Measurements from ENCODE around the gene GSS.

GSS gene

DNA sequence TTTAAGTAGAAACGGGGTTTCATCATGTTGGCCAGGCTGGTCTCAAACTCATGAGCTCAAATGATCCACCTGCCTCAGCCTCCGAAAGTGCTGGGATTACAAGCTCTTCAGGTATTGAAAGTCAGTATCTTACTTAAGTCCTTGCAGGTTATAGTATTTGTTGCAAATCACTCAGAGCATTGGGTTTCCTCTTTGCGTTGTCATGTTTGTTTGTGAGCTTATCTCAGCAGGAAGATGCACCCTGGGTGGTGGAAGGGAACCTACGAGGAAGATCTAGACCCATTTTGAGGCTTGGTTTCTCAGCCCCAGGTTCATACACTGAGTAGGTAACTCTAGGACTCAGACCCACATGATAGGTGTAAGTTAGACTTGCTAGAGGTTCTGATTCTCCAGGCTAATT is 18.6 kb upstream of the GSS start:
- Histone ChIP-seq H3K23ac (ENCODE audit: low read length in 2 of 2) (no peak overlapping the region), H3K14ac (ENCODE audit: low read length in 2 of 2) (no peak overlapping the region), H2BK15ac (ENCODE audit: low read depth, poor library complexity, severe bottlenecking) (no peak overlapping the region), H2AK5ac (ENCODE audit: low read length, severe bottlenecking) (no peak overlapping the region), H3K79me1 (replicated peaks; ENCODE audit: low read length, poor library complexity, severe bottlenecking) (no peaks in the 10 kb centered on the region), H3K4me3 (ENCODE audit: insufficient read depth in 1 of 2, low read depth in 1 of 2, low read length in 2 of 2) (no peak overlapping the region), H2BK120ac (ENCODE audit: low read depth, low read length) (no peak overlapping the region), H3K4me1 (ENCODE audit: control insufficient read depth, insufficient read depth, low read depth, low read length) (no peaks in the 10 kb centered on the region), H3K9ac (ENCODE audit: low read length) (no peak overlapping the region), H3K36me3 (ENCODE audit: control insufficient read depth in 1 of 2, insufficient read depth in 2 of 2, low read depth in 1 of 2, low read length in 2 of 2) (no peaks in the 10 kb centered on the region), H3K9me3 (ENCODE audit: control insufficient read depth, low read length) (no peaks in the 10 kb centered on the region), H3K4me2 (ENCODE audit: low read length, poor library complexity, severe bottlenecking) (no peak overlapping the region), H3K18ac (ENCODE audit: low read depth in 1 of 2, low read length in 2 of 2) (no peak overlapping the region), H3K4ac (ENCODE audit: low read depth in 1 of 2, low read length in 2 of 2) (no peak overlapping the region), H2BK5ac (ENCODE audit: low read depth, low read length, poor library complexity, severe bottlenecking) (no peak overlapping the region), H4K8ac (ENCODE audit: low read length) (no peak overlapping the region), H2AFZ (ENCODE audit: low read depth, low read length) (no peak overlapping the region), H3K27ac (ENCODE audit: low read length, poor library complexity, severe bottlenecking) (no peak overlapping the region), H2BK12ac (ENCODE audit: low read length in 2 of 2) (no peak overlapping the region), H4K91ac (ENCODE audit: low read length) (no peak overlapping the region), H3K27me3 (ENCODE audit: control insufficient read depth in 1 of 2, insufficient read depth in 1 of 2, low read length in 2 of 2) (peaks cover 12 to 42% of the 10 kb centered on the region in 2 experiments)
- DNase-seq = no peak
- WGBS = 65% methylated on average over 4 of the region's 4 CpGs

- DNase-seq = no peak
- no peaks in the 10 kb centered on the region for H3K4me1 ChIP-seq (ENCODE audit: control insufficient read depth, insufficient read depth, low read depth, low read length)
- no peak overlapping the region for H2AK5ac ChIP-seq (ENCODE audit: low read length, severe bottlenecking)
- H3K18ac ChIP-seq (ENCODE audit: low read depth in 1 of 2, low read length in 2 of 2) = no peak overlapping the region
- no peak overlapping the region for H4K8ac ChIP-seq (ENCODE audit: low read length)
- no peak overlapping the region for H3K4ac ChIP-seq (ENCODE audit: low read depth in 1 of 2, low read length in 2 of 2)
- no peak overlapping the region for H2BK15ac ChIP-seq (ENCODE audit: low read depth, poor library complexity, severe bottlenecking)
- H3K27ac ChIP-seq (ENCODE audit: low read length, poor library complexity, severe bottlenecking) = no peak overlapping the region
- H2AFZ ChIP-seq (ENCODE audit: low read depth, low read length) = no peak overlapping the region
- no peak overlapping the region for H2BK5ac ChIP-seq (ENCODE audit: low read depth, low read length, poor library complexity, severe bottlenecking)
- peaks cover 4 to 28% of the 10 kb centered on the region in 2 experiments for H3K27me3 ChIP-seq (ENCODE audit: control insufficient read depth in 1 of 2, insufficient read depth in 1 of 2, low read length in 2 of 2)
- no peaks in the 10 kb centered on the region for H3K79me1 ChIP-seq (replicated peaks; ENCODE audit: low read length, poor library complexity, severe bottlenecking)
- no peak overlapping the region for H2BK12ac ChIP-seq (ENCODE audit: low read length in 2 of 2)
- H3K4me3 ChIP-seq (ENCODE audit: insufficient read depth in 1 of 2, low read depth in 1 of 2, low read length in 2 of 2) = no peak overlapping the region
- no peak overlapping the region for H3K9ac ChIP-seq (ENCODE audit: low read length)
- no peak overlapping the region for H3K14ac ChIP-seq (ENCODE audit: low read length in 2 of 2)
- H2BK120ac ChIP-seq (ENCODE audit: low read depth, low read length) = no peak overlapping the region
- H3K23ac ChIP-seq (ENCODE audit: low read length in 2 of 2) = no peak overlapping the region
- H4K91ac ChIP-seq (ENCODE audit: low read length) = no peak overlapping the region
- no peaks in the 10 kb centered on the region for H3K36me3 ChIP-seq (ENCODE audit: control insufficient read depth in 1 of 2, insufficient read depth in 2 of 2, low read depth in 1 of 2, low read length in 2 of 2)
- H3K9me3 ChIP-seq (ENCODE audit: control insufficient read depth, low read length) = no peaks in the 10 kb centered on the region
- H3K4me2 ChIP-seq (ENCODE audit: low read length, poor library complexity, severe bottlenecking) = no peak overlapping the region
- WGBS = 74% methylated on average over 10 of the region's 10 CpGs
Measured at GRCh38 chr20:34971561-34972235, 16.1 kb upstream of the GSS start.

DNA sequence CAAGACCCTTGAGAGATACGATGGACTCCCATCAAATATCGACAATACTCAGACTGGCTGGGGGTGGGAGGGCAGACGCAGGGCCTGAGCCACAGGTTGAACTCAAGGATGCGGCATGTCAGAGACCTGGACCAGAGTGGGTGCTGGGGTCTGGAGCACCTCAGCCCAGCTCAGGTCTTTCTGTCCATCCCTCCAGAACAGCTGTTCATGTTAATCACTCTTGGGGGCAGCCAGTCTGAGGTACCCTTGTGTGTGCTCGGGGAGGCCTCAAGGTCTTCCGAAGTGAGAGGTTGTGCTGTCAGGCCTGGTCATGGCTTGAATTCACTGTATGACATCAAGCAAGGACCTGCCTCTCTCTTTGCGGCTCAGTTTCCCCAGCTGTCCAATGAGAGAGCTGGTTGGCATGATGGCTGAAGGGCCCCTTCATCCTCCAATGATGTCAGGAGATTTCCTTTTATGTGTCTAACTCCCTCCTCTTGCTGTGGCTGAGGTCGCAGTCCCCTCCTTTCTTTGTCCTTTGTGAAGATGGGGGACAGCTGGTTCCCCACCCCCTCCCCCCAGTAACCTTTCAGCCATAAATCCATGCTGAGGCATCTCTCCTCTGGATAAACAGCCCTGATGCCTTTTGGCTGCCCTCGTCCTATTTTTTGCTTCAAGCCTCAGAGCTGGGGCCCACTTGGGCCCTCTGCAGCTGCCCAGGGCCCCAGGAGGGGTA is 15.4 kb upstream of the GSS start:
- Histone ChIP-seq H4K8ac (ENCODE audit: low read length) (no peak overlapping the region), H3K4me1 (ENCODE audit: control insufficient read depth, insufficient read depth, low read depth, low read length) (no peaks in the 10 kb centered on the region), H2BK5ac (ENCODE audit: low read depth, low read length, poor library complexity, severe bottlenecking) (no peak overlapping the region), H2AFZ (ENCODE audit: low read depth, low read length) (no peak overlapping the region), H3K27me3 (ENCODE audit: control insufficient read depth in 1 of 2, insufficient read depth in 1 of 2, low read length in 2 of 2) (peaks cover 4 to 25% of the 10 kb centered on the region in 2 experiments), H3K14ac (ENCODE audit: low read length in 2 of 2) (no peak overlapping the region), H2BK120ac (ENCODE audit: low read depth, low read length) (no peak overlapping the region), H3K27ac (ENCODE audit: low read length, poor library complexity, severe bottlenecking) (no peak overlapping the region), H3K36me3 (ENCODE audit: control insufficient read depth in 1 of 2, insufficient read depth in 2 of 2, low read depth in 1 of 2, low read length in 2 of 2) (no peaks in the 10 kb centered on the region), H3K79me1 (replicated peaks; ENCODE audit: low read length, poor library complexity, severe bottlenecking) (no peaks in the 10 kb centered on the region), H3K23ac (ENCODE audit: low read length in 2 of 2) (no peak overlapping the region), H2AK5ac (ENCODE audit: low read length, severe bottlenecking) (no peak overlapping the region), H3K18ac (ENCODE audit: low read depth in 1 of 2, low read length in 2 of 2) (no peak overlapping the region), H3K4ac (ENCODE audit: low read depth in 1 of 2, low read length in 2 of 2) (no peak overlapping the region), H3K4me3 (ENCODE audit: insufficient read depth in 1 of 2, low read depth in 1 of 2, low read length in 2 of 2) (no peak overlapping the region), H3K4me2 (ENCODE audit: low read length, poor library complexity, severe bottlenecking) (no peak overlapping the region), H2BK12ac (ENCODE audit: low read length in 2 of 2) (no peak overlapping the region), H3K9me3 (ENCODE audit: control insufficient read depth, low read length) (no peaks in the 10 kb centered on the region), H3K9ac (ENCODE audit: low read length) (no peak overlapping the region), H4K91ac (ENCODE audit: low read length) (peak overlapping the region; percentile 53), H2BK15ac (ENCODE audit: low read depth, poor library complexity, severe bottlenecking) (no peak overlapping the region)
- 93% methylated on average over 9 of the region's 9 CpGs for WGBS
- DNase-seq = no peak

DNA sequence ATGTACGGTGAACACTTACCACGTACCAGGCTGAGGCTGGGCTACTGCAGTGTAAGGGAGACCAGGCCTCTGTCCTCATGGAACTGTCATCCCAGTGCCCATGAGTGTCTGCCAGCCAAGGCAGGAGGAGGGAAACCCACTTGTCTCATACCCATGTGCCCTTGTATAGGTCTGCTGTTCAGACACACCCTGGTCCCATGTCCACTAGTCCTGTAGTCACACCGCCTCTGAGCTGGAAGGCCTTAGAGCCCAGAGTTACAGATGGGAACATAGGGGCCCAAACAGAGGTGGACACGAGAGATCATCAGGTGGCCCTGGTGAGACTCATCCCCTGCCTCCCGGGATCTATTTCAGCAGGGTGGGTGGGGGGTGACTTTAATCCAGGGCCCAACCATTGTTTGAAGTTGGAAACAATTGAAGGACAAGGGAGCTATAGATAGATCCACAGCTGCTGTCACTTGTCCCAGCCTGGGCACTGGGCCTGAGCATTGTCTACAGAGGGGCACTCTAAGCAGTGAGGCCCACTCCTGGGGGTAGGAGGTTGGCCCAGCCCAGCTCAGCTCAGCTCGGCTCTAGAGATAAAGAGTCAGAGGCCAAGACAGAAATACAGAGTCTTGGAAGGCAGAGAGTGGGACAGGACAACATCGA is 14.7 kb upstream of the GSS start:
- Histone ChIP-seq H3K4ac (ENCODE audit: low read depth in 1 of 2, low read length in 2 of 2) (no peak overlapping the region), H4K91ac (ENCODE audit: low read length) (peak overlapping the region; percentile 53), H3K27ac (ENCODE audit: low read length, poor library complexity, severe bottlenecking) (no peak overlapping the region), H3K9me3 (ENCODE audit: control insufficient read depth, low read length) (no peaks in the 10 kb centered on the region), H2BK120ac (ENCODE audit: low read depth, low read length) (no peak overlapping the region), H2AK5ac (ENCODE audit: low read length, severe bottlenecking) (no peak overlapping the region), H3K18ac (ENCODE audit: low read depth in 1 of 2, low read length in 2 of 2) (peak overlapping the region in 1 of 2 experiments; percentile 65), H3K4me3 (ENCODE audit: insufficient read depth in 1 of 2, low read depth in 1 of 2, low read length in 2 of 2) (no peak overlapping the region), H2BK5ac (ENCODE audit: low read depth, low read length, poor library complexity, severe bottlenecking) (no peak overlapping the region), H3K9ac (ENCODE audit: low read length) (no peak overlapping the region), H3K79me1 (replicated peaks; ENCODE audit: low read length, poor library complexity, severe bottlenecking) (no peaks in the 10 kb centered on the region), H3K4me1 (ENCODE audit: control insufficient read depth, insufficient read depth, low read depth, low read length) (no peaks in the 10 kb centered on the region), H3K36me3 (ENCODE audit: control insufficient read depth in 1 of 2, insufficient read depth in 2 of 2, low read depth in 1 of 2, low read length in 2 of 2) (no peaks in the 10 kb centered on the region), H3K23ac (ENCODE audit: low read length in 2 of 2) (no peak overlapping the region), H2BK15ac (ENCODE audit: low read depth, poor library complexity, severe bottlenecking) (no peak overlapping the region), H4K8ac (ENCODE audit: low read length) (no peak overlapping the region), H3K4me2 (ENCODE audit: low read length, poor library complexity, severe bottlenecking) (no peak overlapping the region), H3K27me3 (ENCODE audit: control insufficient read depth in 1 of 2, insufficient read depth in 1 of 2, low read length in 2 of 2) (peaks cover 4 to 25% of the 10 kb centered on the region in 2 experiments), H3K14ac (ENCODE audit: low read length in 2 of 2) (peak overlapping the region in 1 of 2 experiments; percentile 56), H2AFZ (ENCODE audit: low read depth, low read length) (no peak overlapping the region), H2BK12ac (ENCODE audit: low read length in 2 of 2) (peak overlapping the region in 1 of 2 experiments; percentile 41)
- DNase-seq = no peak
- WGBS = 91% methylated on average over 7 of the region's 7 CpGs

All from mesenchymal stem cell (in vitro differentiated cells and primary cell).